MM.1S (cell line): ENCODE data around the gene RAB4B.
"Not testable (repeated sequence)": the region's sequence is repeated elsewhere in the genome, so short reads cannot be mapped to it uniquely, and the experiment has no call there.

Experiments
- DNase-seq: peaks from one replicate; pipeline ENCODE4 v3.0.0-alpha.2; 2015
- H2AFZ ChIP-seq: fragments of 300-600 bp; sonication (generic); 2 replicates; pipeline ENCODE4 v1.6.0; 2016; ENCODE audit warnings: antibody characterized with exemption, low read length
- H3F3A ChIP-seq: fragments of 300-600 bp; sonication (generic); 2 replicates; pipeline ENCODE4 v1.6.1; 2016; ENCODE audit warnings: mild to moderate bottlenecking, antibody characterized with exemption, low read length, moderate library complexity, mixed read lengths; ENCODE audit not compliant: insufficient read depth
- H3K27ac ChIP-seq: fragments of 300-600 bp; sonication (generic); 2 replicates; pipeline ENCODE4 v1.5.1; 2016; ENCODE audit warnings: mild to moderate bottlenecking, low read length
- H3K27me3 ChIP-seq: fragments of 300-600 bp; sonication (generic); replicated peaks from 2 replicates; pipeline ENCODE4 v1.6.0; 2016; ENCODE audit warnings: low read length; ENCODE audit not compliant: insufficient read depth
- H3K36me3 ChIP-seq: fragments of 300-600 bp; sonication (generic); replicated peaks from 2 replicates; pipeline ENCODE4 v1.6.1; 2016; ENCODE audit warnings: mild to moderate bottlenecking, low read length, mixed read lengths; ENCODE audit not compliant: insufficient read depth
- H3K4me1 ChIP-seq: fragments of 300-600 bp; sonication (generic); 2 replicates; pipeline ENCODE4 v1.6.1; 2016; ENCODE audit warnings: low read length, mixed read lengths
- H3K4me2 ChIP-seq: fragments of 300-600 bp; sonication (generic); 2 replicates; pipeline ENCODE4 v1.6.0; 2016; ENCODE audit warnings: low read depth, low read length
- H3K4me3 ChIP-seq: fragments of 300-600 bp; sonication (generic); 2 replicates; pipeline ENCODE4 v1.5.1; 2016; ENCODE audit warnings: low read length, mixed read lengths
- H3K79me2 ChIP-seq: fragments of 300-600 bp; sonication (generic); 2 replicates; pipeline ENCODE4 v1.6.1; 2016; ENCODE audit warnings: mixed run types, low read length, mixed read lengths
- H3K9ac ChIP-seq: fragments of 300-600 bp; sonication (generic); 2 replicates; pipeline ENCODE4 v1.6.1; 2016; ENCODE audit warnings: low read length, mixed read lengths
- H3K9me2 ChIP-seq: fragments of 300-600 bp; sonication (generic); replicated peaks from 2 replicates; pipeline ENCODE4 v1.6.1; 2016; ENCODE audit warnings: mild to moderate bottlenecking, low read length, mixed read lengths; ENCODE audit not compliant: insufficient read depth
- H3K9me3 ChIP-seq: fragments of 300-600 bp; sonication (generic); replicated peaks from 2 replicates; pipeline ENCODE4 v1.6.1; 2016; ENCODE audit warnings: mild to moderate bottlenecking, low read length, mixed read lengths; ENCODE audit not compliant: insufficient read depth
- H4K20me1 ChIP-seq: fragments of 300-600 bp; sonication (generic); 2 replicates; pipeline ENCODE4 v1.6.1; 2016; ENCODE audit warnings: mild to moderate bottlenecking, low read length, moderate library complexity, mixed read lengths; ENCODE audit not compliant: insufficient read depth
- EZH2 ChIP-seq: fragments of 300-600 bp; sonication (generic); optimal IDR thresholded peaks from 2 replicates; pipeline ENCODE3; 2017; ENCODE audit warnings: low read depth, mild to moderate bottlenecking, antibody characterized with exemption, low read length, mixed read lengths
- EZH2phosphoT487 ChIP-seq: fragments of 300-600 bp; sonication (generic); IDR thresholded peaks from 2 replicates; pipeline ENCODE4 v1.6.1; 2018; ENCODE audit warnings: antibody characterized with exemption, low read length
- TF ChIP-seq, protein P1 (sequence below): fragments of 300-600 bp; sonication (generic); IDR thresholded peaks from 2 replicates; pipeline ENCODE4 v1.5.1; 2016; ENCODE audit warnings: antibody characterized with exemption, low read length, mixed read lengths

The RAB4B gene

DNA sequence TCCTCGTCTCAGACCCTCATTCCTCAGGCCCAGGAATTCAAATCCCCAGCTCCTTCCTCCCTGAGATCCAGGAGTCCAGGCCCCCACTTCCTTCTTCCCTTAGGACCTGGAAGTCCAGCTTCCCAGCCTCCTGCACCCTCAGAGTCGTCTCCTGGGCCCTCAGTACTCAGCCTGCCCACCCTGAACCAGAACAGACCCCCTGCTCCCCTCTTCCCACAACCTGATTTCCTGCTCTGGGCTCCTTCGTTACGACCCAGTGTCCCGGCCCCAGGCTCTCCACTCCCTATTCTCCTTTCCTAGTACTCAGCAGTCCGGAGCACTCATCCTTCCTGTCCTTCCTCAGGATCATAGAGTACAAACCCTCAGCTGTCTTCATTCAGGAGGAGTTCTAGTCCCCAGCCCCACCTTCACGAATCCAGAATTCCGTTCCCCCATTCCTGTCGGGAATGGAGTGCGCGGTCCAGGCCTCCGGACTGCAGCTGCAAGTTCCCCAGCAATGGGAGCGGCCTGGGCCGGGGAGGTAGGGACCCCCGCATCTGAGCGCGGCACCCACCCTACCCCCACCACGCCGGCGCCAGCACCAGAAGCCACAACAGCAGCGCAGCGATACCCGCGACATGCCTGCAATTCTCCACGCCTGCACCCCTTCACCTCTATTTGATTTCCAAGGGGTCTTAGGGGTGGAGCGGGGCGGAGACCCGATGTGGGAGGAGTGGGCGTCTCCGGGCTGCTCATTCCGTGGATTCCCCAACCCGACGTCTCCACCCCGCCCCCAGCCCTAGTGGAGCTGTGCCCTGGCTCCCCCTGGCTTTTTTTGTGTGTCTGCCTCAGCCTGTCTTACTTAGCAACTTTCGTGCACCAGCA, 33.7 kb downstream of the RAB4B start:
- Histone ChIP-seq H3K9me3 (no peaks in the 10 kb centered on the region), H3K79me2 (no peaks in the 10 kb centered on the region), H3K4me2 (no peak overlapping the region), H3K9me2 (no peaks in the 10 kb centered on the region), H2AFZ (no peak overlapping the region), H3K27me3 (peaks cover 9% of the 10 kb centered on the region), H3K4me3 (no peak overlapping the region), H4K20me1 (no peaks in the 10 kb centered on the region), H3F3A (no peaks in the 10 kb centered on the region), H3K27ac (no peak overlapping the region), H3K4me1 (no peaks in the 10 kb centered on the region), H3K36me3 (no peaks in the 10 kb centered on the region), H3K9ac (no peak overlapping the region)
- DNase-seq = no peak
- TF ChIP-seq EZH2phosphoT487 = no peak
- TF ChIP-seq EZH2 = no peak
- TF ChIP-seq, protein P1, sequence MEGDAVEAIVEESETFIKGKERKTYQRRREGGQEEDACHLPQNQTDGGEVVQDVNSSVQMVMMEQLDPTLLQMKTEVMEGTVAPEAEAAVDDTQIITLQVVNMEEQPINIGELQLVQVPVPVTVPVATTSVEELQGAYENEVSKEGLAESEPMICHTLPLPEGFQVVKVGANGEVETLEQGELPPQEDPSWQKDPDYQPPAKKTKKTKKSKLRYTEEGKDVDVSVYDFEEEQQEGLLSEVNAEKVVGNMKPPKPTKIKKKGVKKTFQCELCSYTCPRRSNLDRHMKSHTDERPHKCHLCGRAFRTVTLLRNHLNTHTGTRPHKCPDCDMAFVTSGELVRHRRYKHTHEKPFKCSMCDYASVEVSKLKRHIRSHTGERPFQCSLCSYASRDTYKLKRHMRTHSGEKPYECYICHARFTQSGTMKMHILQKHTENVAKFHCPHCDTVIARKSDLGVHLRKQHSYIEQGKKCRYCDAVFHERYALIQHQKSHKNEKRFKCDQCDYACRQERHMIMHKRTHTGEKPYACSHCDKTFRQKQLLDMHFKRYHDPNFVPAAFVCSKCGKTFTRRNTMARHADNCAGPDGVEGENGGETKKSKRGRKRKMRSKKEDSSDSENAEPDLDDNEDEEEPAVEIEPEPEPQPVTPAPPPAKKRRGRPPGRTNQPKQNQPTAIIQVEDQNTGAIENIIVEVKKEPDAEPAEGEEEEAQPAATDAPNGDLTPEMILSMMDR = no peak

DNA sequence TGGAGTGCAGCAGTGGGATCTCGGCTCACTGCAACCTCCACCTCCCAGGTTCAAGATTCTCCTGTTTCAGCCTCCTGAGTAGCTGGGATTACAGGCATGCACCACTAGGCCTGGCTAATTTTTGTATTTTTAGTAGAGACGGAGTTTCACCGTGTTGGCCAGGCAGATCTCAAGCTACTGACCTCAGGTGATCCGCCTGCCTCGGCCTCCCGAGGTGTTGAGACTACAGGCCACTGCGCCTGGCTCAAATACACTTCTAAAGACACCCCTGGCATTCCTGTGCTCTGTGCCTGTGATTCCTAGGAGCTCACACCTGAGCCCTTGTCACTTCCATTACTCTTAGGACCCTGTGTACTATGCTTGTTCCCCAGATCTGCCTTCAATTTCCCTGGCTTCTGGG, 34.5 kb downstream of the RAB4B start:
- not testable (repeated sequence) for H3K4me1 ChIP-seq, H3F3A ChIP-seq, H3K27me3 ChIP-seq, DNase-seq, H3K36me3 ChIP-seq, H3K9ac ChIP-seq, H2AFZ ChIP-seq, H4K20me1 ChIP-seq, H3K9me3 ChIP-seq, H3K4me2 ChIP-seq, H3K9me2 ChIP-seq, H3K4me3 ChIP-seq, H3K79me2 ChIP-seq, H3K27ac ChIP-seq

GRCh38 chr19:40813182-40813581, 35.1 kb downstream of the RAB4B start:
- Histone ChIP-seq H3K9me3 (no peaks in the 10 kb centered on the region), H3F3A (no peaks in the 10 kb centered on the region), H2AFZ (no peak overlapping the region), H4K20me1 (no peaks in the 10 kb centered on the region), H3K79me2 (no peaks in the 10 kb centered on the region), H3K9ac (no peak overlapping the region), H3K36me3 (no peaks in the 10 kb centered on the region), H3K4me1 (no peaks in the 10 kb centered on the region), H3K27ac (no peak overlapping the region), H3K27me3 (peaks cover 9% of the 10 kb centered on the region), H3K9me2 (no peaks in the 10 kb centered on the region), H3K4me2 (no peak overlapping the region), H3K4me3 (no peak overlapping the region)
- TF ChIP-seq EZH2phosphoT487 (no peak), EZH2 (no peak)
- TF ChIP-seq, protein P1 = no peak
- no peak for DNase-seq

GRCh38 chr19:40815223-40815622, 37.2 kb downstream of the RAB4B start:
- no peak overlapping the region for H2AFZ ChIP-seq
- no peaks in the 10 kb centered on the region for H4K20me1 ChIP-seq
- TF ChIP-seq, protein P1 = no peak
- TF ChIP-seq EZH2phosphoT487 (no peak), EZH2 (no peak)
- no peak overlapping the region for H3K4me3 ChIP-seq
- H3K79me2 ChIP-seq = no peaks in the 10 kb centered on the region
- H3K4me2 ChIP-seq = no peak overlapping the region
- no peaks in the 10 kb centered on the region for H3K9me2 ChIP-seq
- no peak overlapping the region for H3K9ac ChIP-seq
- H3K27me3 ChIP-seq = peaks cover 9% of the 10 kb centered on the region
- H3K4me1 ChIP-seq = no peaks in the 10 kb centered on the region
- no peak overlapping the region for H3K27ac ChIP-seq
- H3K9me3 ChIP-seq = no peaks in the 10 kb centered on the region
- DNase-seq = no peak
- no peaks in the 10 kb centered on the region for H3F3A ChIP-seq
- no peaks in the 10 kb centered on the region for H3K36me3 ChIP-seq
